NCI-H1092 treated with DMSO at 0.1 percent for 48 hours (cell line): Measurements from ENCODE around the gene B2M.
A peak's percentile ranks its signal among the peaks of the same experiment; 100 is the strongest.
"Not testable (repeated sequence)": the region's sequence is repeated elsewhere in the genome, so short reads cannot be mapped to it uniquely, and the experiment has no call there.

ENCODE experiments used
- DNase-seq: peaks from one replicate; lab custom pipeline; 2025; lab: John Stamatoyannopoulos, UW

The B2M gene

DNA sequence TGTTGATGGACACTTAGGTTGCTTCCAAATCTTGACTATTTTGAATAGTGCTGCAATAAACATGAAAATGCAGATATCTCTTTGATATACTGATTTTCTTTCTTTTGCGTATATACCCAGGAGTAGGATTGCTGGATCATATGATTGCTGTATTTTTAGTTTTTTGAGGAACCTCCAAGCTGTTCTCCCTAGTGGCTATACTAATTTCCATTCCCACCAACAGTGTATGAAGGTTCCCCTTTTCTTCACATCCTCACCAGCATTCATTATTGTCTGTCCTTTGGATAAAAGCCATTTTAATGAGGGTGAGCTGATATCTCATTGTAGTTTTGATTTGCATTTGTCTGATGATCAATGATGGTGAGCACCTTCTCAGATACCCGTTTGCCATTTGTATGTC is 12.7 kb upstream of the B2M start:
- no peak for DNase-seq

DNA sequence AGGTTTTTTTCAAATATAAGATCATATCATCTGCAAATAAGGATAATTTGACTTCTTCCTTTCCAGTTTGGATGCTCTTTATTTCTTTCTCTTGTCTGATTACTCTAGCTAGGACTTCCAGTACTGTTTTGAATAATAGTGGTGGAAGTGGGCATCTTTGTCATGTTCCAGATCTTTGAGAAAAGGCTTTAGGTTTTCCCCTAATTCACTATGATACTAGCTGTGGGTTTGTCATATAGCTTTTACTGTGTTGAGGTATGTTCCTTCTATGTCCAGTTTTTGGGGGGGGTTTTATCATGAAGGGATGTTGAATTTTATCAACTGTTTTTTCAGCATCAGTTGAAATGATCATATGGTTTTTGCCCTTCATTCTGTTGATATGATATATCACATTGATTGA is 10.6 kb upstream of the B2M start:
- not testable (repeated sequence) for DNase-seq

DNA sequence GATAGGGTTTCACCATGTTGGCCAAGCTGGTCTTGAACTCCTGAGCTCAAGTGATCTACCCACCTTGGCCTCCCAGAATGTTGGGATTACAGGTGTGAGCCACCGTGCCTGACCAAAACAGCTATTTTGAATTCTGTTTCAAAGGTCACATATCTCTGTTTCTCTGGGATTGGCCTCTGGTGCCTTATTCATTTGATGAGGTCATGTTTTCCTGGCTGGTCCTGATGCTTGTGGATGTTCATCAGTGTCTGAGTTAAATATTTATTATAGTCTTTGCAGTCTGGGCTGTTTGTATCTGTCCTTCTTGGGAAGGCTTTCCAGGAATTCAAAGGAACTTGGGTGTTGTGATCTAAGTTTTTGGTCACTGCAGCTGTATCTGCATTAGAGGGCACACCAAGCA is 5.3 kb upstream of the B2M start:
- DNase-seq = no peak

GRCh38 chr15:44706401-44706800 is 4.9 kb upstream of the B2M start:
- no peak for DNase-seq

- DNase-seq = no peak
Observed at GRCh38 chr15:44706946-44707636, 4.2 kb upstream of the B2M start.

GRCh38 chr15:44710236-44711095 is 851 bp upstream of the B2M start:
- no peak for DNase-seq

DNA sequence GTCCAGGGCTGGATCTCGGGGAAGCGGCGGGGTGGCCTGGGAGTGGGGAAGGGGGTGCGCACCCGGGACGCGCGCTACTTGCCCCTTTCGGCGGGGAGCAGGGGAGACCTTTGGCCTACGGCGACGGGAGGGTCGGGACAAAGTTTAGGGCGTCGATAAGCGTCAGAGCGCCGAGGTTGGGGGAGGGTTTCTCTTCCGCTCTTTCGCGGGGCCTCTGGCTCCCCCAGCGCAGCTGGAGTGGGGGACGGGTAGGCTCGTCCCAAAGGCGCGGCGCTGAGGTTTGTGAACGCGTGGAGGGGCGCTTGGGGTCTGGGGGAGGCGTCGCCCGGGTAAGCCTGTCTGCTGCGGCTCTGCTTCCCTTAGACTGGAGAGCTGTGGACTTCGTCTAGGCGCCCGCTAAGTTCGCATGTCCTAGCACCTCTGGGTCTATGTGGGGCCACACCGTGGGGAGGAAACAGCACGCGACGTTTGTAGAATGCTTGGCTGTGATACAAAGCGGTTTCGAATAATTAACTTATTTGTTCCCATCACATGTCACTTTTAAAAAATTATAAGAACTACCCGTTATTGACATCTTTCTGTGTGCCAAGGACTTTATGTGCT is 527 bp downstream of the B2M start:
- peak; percentile 30 for DNase-seq

- peak; percentile 30 for DNase-seq
Observed at GRCh38 chr15:44712346-44713005, 1.2 kb downstream of the B2M start.

DNA sequence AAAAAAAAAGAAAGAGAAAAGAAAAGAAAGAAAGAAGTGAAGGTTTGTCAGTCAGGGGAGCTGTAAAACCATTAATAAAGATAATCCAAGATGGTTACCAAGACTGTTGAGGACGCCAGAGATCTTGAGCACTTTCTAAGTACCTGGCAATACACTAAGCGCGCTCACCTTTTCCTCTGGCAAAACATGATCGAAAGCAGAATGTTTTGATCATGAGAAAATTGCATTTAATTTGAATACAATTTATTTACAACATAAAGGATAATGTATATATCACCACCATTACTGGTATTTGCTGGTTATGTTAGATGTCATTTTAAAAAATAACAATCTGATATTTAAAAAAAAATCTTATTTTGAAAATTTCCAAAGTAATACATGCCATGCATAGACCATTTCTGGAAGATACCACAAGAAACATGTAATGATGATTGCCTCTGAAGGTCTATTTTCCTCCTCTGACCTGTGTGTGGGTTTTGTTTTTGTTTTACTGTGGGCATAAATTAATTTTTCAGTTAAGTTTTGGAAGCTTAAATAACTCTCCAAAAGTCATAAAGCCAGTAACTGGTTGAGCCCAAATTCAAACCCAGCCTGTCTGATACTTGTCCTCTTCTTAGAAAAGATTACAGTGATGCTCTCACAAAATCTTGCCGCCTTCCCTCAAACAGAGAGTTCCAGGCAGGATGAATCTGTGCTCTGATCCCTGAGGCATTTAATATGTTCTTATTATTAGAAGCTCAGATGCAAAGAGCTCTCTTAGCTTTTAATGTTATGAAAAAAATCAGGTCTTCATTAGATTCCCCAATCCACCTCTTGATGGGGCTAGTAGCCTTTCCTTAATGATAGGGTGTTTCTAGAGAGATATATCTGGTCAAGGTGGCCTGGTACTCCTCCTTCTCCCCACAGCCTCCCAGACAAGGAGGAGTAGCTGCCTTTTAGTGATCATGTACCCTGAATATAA is 2.0 kb downstream of the B2M start:
- peak; percentile 15 for DNase-seq

DNA sequence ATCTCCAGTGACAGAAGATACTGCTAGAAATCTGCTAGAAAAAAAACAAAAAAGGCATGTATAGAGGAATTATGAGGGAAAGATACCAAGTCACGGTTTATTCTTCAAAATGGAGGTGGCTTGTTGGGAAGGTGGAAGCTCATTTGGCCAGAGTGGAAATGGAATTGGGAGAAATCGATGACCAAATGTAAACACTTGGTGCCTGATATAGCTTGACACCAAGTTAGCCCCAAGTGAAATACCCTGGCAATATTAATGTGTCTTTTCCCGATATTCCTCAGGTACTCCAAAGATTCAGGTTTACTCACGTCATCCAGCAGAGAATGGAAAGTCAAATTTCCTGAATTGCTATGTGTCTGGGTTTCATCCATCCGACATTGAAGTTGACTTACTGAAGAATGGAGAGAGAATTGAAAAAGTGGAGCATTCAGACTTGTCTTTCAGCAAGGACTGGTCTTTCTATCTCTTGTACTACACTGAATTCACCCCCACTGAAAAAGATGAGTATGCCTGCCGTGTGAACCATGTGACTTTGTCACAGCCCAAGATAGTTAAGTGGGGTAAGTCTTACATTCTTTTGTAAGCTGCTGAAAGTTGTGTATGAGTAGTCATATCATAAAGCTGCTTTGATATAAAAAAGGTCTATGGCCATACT is 4.0 kb downstream of the B2M start:
- no peak for DNase-seq

- no peak for DNase-seq
Observed at GRCh38 chr15:44715797-44716334, 4.5 kb downstream of the B2M start.

DNA sequence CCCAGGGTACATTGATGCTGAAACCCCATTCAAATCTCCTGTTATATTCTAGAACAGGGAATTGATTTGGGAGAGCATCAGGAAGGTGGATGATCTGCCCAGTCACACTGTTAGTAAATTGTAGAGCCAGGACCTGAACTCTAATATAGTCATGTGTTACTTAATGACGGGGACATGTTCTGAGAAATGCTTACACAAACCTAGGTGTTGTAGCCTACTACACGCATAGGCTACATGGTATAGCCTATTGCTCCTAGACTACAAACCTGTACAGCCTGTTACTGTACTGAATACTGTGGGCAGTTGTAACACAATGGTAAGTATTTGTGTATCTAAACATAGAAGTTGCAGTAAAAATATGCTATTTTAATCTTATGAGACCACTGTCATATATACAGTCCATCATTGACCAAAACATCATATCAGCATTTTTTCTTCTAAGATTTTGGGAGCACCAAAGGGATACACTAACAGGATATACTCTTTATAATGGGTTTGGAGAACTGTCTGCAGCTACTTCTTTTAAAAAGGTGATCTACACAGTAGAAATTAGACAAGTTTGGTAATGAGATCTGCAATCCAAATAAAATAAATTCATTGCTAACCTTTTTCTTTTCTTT is 5.8 kb downstream of the B2M start:
- DNase-seq = no peak

- DNase-seq = no peak
Observed at GRCh38 chr15:44718180-44718926, 7.0 kb downstream of the B2M start.

DNA sequence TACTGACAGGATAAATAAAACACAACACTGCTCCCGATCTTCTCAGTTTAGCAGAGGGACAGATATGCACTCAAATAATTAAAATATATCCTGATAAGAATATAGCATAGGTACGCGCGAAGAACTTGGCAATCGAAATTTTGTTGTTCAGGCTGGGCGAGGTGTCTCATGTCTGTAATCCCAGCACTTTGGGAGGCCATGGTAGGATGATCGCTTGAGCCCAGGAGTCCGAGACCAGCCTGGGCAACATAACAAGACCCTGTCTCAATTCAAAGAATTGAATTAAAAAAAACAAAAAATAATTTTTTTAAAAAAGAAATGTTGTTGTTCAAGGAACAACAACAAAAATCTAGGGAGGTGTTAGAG is 7.6 kb downstream of the B2M start:
- no peak for DNase-seq

- no peak for DNase-seq
Observed at GRCh38 chr15:44719293-44719999, 8.1 kb downstream of the B2M start.

- DNase-seq = not testable (repeated sequence)
Observed at GRCh38 chr15:44720000-44720435, 8.7 kb downstream of the B2M start.

- no peak for DNase-seq
Observed at GRCh38 chr15:44720460-44721176, 9.3 kb downstream of the B2M start.

- DNase-seq = no peak
Observed at GRCh38 chr15:44722011-44722410, 10.7 kb downstream of the B2M start.
